GM18520 (cell line): Measurements from ENCODE around the gene ALOX15B.

Source experiments
- ATAC-seq: cut with Tn5 transposase; IDR thresholded peaks from one replicate; pipeline ENCODE4 v1.9.1; 2021; ENCODE audit not compliant: unreplicated experiment

ALOX15B gene

GRCh38 chr17:8038954-8039610 lies at the start of gene ALOX15B:
Gene ALOX15B (plus strand): TSS chr17:8039059. CDS start chr17:8039156, 97 bp downstream.
- ATAC-seq, result no peak

- peak; percentile 52 for ATAC-seq
Observed at GRCh38 chr17:7989781-7990655, 48.8 kb upstream of the ALOX15B start.

- ATAC-seq, result no peak
Observed at GRCh38 chr17:7992516-7992915, 46.3 kb upstream of the ALOX15B start.

GRCh38 chr17:7992924-7993323 lies 45.9 kb upstream of the ALOX15B start:
- no peak for ATAC-seq

- ATAC-seq, result no peak
Observed at GRCh38 chr17:7993972-7994589, 44.8 kb upstream of the ALOX15B start.

- ATAC-seq, result no peak
Observed at GRCh38 chr17:7995724-7996123, 43.1 kb upstream of the ALOX15B start.

GRCh38 chr17:7997186-7997585 lies 41.7 kb upstream of the ALOX15B start:
- no peak for ATAC-seq

GRCh38 chr17:8001976-8002720 lies 36.7 kb upstream of the ALOX15B start, which contains the start of gene GUCY2D:
Gene GUCY2D (plus strand): TSS chr17:8002615. CDS start chr17:8003048, 433 bp downstream.
- no peak for ATAC-seq

- ATAC-seq, result no peak
Observed at GRCh38 chr17:8002721-8003593, 35.9 kb upstream of the ALOX15B start.

- ATAC-seq, result no peak
Observed at GRCh38 chr17:8003594-8004181, 35.2 kb upstream of the ALOX15B start.

- ATAC-seq, result no peak
Observed at GRCh38 chr17:8004899-8005298, 34.0 kb upstream of the ALOX15B start.

GRCh38 chr17:8005357-8005756 lies 33.5 kb upstream of the ALOX15B start:
- ATAC-seq, result no peak

- ATAC-seq, result no peak
Observed at GRCh38 chr17:8005967-8006730, 32.7 kb upstream of the ALOX15B start.

- no peak for ATAC-seq
Observed at GRCh38 chr17:8006836-8007680, 31.8 kb upstream of the ALOX15B start.

GRCh38 chr17:8007836-8008235 lies 31.0 kb upstream of the ALOX15B start:
- ATAC-seq, result no peak

- ATAC-seq, result no peak
Observed at GRCh38 chr17:8012045-8012580, 26.7 kb upstream of the ALOX15B start.

- no peak for ATAC-seq
Observed at GRCh38 chr17:8012996-8013640, 25.7 kb upstream of the ALOX15B start.
